A549 treated with ZK216348 at 1 μM for 4 hours (cell line): ENCODE results near the gene NONO. TPM values are rescaled to one million over a fixed set of nuclear protein-coding genes. Genes with fewer than 3 reads are reported as not detected.

Experiments used
- total RNA-seq: library from RNA; stranded (reverse); fragments of 200-300 nt; extraction: Qiagen RNA extraction; gene quantifications from 5 replicates; pipeline ENCODE4 v1.2.3, GENCODE V29; 2022; ENCODE audit warnings: low read depth

NONO gene
- 344 to 455 TPM (median 405 TPM) in 5 replicates for total RNA-seq

DNA sequence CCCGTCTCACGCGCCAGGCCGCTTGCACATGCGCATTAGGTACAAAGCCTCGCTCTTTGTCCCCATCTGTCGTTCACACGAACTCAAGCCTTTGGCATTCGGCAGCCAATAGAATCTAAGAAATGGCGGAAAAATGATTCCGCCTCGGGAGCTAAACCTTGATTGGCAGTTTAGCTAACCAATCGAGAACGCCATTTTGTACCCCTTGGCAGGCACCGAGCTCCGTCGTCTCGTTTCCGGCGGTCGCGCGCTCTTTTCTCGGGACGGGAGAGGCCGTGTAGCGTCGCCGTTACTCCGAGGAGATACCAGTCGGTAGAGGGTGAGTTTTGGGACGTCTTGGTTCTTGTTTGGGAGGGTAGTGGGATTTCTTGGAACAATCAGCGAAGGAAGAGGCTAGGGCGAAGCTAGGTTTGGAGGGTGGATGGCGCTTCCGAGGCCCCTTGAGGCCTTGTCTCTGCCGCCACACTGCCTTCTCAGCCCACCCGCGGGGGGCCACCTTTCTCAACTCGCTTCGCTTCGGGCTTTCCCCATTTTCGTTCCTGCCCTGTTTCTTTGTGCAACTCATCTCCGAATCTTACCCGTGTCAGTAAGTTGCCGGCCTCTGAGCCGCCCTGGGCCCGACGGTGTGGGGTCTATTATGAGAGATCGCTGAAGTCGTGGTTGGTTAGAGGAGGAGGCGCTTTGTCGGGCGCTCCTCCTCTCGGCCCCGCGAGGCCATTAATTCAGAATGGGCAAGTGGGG is at the start of gene NONO:
TSS of gene NONO (plus strand) at position 233 of the 741 bp plus-strand sequence. CDS start 7,003 bp downstream, outside the sequence.

GRCh38 chrX:71254092-71254963 is 29.1 kb upstream of the NONO start, which contains the start of gene ZMYM3:
TSS of gene ZMYM3 (minus strand) at chrX:71254140. CDS start at chrX:71253255, 885 bp downstream.

GRCh38 chrX:71301195-71301924 is 17.9 kb downstream of the NONO start, which contains the start of gene ITGB1BP2:
TSS of gene ITGB1BP2 (plus strand) at chrX:71301750. CDS start at chrX:71301807, 57 bp downstream.

Other genes with a start within 250 kb of the NONO start
- gene SNX12, start 215.3 kb upstream of the NONO start, total RNA-seq, result 67.9 to 81.0 TPM (median 78.1 TPM) in 5 replicates
- 1.1 to 2.3 TPM (median 1.5 TPM) in 5 replicates for gene FOXO4, start 187.8 kb upstream of the NONO start, total RNA-seq
- not detected in 5 replicates for gene CXorf65, start 176.9 kb upstream of the NONO start, total RNA-seq
- gene IL2RG, start 172.1 kb upstream of the NONO start, total RNA-seq, result 0.09 to 0.21 TPM (median 0.18 TPM) in 3 of 5 replicates, not detected in the others
- 8.3 to 14.3 TPM (median 14.0 TPM) in 5 replicates for gene MED12, start 165.0 kb upstream of the NONO start, total RNA-seq
- 0.94 to 1.4 TPM (median 1.2 TPM) in 5 replicates for gene NLGN3, start 138.8 kb upstream of the NONO start, total RNA-seq
- gene GJB1, start 60.4 kb upstream of the NONO start, total RNA-seq, result 0.22 TPM in 1 of 5 replicates, not detected in the others
- 10.7 to 15.5 TPM (median 12.8 TPM) in 5 replicates for gene ZMYM3, start 29.5 kb upstream of the NONO start, total RNA-seq
- gene ITGB1BP2, start 18.1 kb downstream of the NONO start, total RNA-seq, result 0.83 to 1.5 TPM (median 0.99 TPM) in 5 replicates
- 15.2 to 19.0 TPM (median 17.4 TPM) in 5 replicates for gene TAF1, start 82.7 kb downstream of the NONO start, total RNA-seq
- 28.5 to 51.5 TPM (median 42.9 TPM) in 5 replicates for gene OGT, start 249.5 kb downstream of the NONO start, total RNA-seq